TTC549 (cell line): ENCODE data around the gene NT5DC3.
"Not testable (repeated sequence)": the region's sequence is repeated elsewhere in the genome, so short reads cannot be mapped to it uniquely, and the experiment has no call there.

Experiments used
- FAIRE-seq: peaks from 2 replicates; lab custom pipeline; 2012; peaks lifted over from hg19 to GRCh38; lab: Jason Lieb, UNC

Gene NT5DC3

DNA sequence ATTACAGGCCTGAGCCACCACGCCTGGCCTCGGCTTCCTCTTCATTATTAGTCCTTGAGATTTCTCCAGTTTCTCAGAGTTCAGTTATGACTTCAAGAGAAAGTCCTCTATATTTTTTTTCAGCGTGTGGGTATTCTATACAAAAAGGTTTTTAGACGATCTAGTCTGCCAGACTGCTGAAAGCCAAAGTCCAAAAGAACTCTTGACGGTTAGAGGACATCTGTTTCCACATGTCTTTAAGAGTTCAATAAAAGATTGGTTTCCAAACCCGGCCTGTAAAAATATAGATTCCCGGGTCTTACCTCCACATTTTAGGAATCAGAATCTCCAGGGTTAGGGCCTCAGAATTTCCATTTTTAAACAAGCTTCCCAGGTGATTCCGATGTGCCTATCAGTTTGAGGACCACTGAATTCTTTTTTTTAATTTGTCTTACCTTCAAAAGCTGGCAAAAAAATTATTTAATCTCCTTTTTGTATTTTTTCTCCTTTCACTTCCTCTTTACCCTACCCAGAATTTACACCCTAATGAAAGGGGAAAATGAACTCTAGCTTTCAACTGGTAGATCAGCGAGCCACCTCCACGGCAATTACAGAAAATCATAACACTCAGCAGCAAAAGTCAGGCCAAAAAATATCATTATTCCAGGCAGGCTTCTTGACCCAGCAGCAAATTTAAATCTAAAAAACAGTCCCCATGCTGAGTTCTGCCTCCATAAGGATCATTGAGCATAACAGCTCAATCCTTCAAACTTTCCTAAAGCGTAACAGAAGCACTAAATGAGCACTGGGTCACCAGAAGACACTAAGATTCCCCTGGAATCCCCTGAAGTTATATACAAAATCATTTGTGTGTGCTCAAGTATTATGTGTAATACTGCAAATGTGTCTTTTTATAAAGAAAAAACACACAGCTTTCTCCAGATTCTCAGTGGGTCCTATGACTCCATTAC, 8.7 kb downstream of the NT5DC3 start:
- FAIRE-seq: no peak

DNA sequence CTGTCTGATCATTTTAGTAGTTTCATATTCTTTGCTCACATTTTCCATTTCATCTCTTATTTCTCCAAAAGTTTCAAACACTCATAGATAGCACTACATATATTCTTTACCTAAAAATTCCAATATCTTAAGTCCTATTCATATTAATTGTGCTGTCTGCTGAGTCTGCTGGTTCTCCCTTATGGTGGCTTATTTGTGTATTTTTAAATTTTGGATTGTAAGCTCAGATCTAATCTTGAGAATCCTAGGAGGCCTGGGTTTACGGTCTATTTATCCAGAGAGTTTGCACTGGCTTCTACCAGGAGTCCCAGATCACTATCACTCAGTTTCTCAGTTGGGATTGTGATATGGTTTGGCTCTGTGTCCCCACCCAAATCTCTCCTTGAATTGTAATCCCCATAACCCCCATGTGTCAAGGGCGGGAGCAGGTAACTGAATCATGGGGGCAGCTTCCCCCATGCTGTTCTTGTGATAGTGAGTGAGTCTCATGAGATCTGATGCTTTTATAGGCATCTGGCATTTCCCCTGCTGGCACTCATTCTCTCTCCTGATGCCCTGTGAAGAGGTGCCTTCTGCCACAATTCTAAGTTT, 10.2 kb downstream of the NT5DC3 start:
- no peak for FAIRE-seq

DNA sequence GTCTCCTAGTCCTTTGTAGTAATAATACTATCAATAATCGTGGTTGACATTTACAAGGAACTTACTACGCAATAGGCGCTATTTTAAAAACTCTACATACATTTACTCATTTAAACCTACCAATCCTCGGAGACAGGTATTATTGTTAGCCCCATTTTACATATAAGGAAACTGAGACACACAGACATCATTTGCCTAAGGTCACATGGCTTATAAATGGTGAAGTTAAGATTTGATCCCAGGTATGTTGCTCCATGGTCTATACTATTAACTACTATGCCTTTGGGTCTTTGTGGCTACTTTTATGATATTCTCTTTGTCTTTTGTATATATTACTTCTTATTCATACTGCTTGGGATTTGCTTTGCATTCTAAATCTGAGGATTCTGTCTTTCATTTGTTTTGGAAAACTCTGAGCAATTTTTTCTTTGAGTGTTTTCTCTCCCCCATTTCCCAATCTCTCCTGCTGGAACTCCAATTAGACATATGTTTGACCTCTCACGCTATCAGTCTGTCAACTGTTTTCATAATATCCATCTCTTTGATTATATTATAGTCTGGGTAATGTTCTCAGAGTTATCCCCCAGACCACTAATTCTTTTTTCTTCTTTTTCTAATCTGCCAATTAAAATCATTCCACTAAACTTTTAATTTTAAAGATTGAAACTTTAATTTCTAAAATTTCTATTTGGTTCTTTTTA, 10.9 kb downstream of the NT5DC3 start:
- no peak for FAIRE-seq

DNA sequence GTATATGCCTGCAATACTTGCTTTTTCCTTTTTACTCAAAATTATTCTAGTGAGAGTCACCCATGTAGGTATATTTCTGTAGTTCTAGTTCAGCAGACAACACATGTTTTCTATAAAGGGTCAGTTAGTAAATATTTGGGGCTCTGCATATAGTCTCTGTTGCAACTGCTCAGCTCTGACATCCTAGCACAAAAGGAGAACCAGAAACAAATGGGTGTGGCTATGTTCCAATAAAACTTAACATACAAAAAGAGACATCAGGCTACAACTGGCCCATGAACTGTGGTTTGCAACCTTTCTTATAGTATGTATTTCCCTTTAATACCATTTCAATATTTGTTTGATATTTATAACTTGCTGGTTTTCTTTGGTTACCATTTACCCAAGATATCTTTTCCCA, 11.9 kb downstream of the NT5DC3 start:
- FAIRE-seq: no peak

DNA sequence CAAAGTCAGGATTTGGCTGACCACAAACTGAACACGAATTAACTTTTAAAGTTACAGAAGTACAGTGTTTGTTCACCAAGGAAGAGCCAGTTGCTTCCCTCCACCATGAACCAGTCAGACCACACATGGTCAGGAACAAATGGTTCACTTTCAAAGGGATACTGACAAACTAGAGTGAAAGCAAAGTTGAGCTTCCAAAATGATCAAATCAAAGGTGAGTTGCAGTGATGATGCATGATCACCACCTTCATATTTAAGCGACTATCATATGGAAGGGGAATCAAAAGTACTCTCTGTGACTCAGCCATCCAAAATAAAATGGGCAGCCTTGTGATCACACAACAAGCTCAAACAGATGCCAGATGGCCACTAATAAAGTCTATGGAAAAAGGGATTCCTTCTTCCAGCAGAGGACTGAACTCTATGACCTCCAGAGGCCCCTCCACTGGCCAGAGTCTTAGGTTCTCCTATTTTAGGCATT, 13.1 kb downstream of the NT5DC3 start:
- no peak for FAIRE-seq

DNA sequence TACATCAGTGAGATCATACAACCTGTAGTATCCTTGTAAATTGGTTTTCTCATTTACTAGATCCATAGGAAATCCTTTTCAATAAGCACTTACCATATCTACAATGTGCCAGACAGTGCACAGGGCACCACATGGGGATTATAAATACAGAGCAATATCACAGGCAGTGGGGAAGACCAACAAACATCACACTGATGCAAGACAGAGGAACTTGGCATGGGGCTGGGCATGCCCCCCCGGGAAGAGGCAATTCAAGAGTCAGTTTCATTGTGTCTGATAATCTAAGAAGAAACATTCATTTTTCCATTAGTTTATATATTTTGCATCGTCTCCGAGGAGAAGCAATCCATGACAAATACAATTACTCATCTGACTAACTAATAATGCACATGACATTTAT, 16.2 kb downstream of the NT5DC3 start:
- no peak for FAIRE-seq

DNA sequence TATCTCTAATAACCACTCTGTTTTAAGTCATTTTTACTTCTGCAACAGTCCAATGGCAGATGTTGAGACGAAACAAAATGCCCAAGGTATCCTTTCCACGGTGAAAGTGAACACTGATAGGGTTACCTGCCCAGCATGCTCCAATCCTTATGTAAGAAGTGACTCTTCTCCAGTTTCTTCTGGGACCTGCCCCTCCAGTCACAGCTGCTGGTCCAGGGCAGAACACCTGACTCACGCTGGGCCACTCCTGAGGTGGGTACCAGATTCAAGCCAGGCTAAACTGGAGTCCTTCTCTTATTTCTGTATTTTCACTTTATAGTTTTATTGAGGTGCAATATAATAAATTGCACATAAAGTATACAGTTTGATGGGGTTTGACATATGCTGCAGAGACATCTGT, 16.7 kb downstream of the NT5DC3 start:
- FAIRE-seq: no peak

DNA sequence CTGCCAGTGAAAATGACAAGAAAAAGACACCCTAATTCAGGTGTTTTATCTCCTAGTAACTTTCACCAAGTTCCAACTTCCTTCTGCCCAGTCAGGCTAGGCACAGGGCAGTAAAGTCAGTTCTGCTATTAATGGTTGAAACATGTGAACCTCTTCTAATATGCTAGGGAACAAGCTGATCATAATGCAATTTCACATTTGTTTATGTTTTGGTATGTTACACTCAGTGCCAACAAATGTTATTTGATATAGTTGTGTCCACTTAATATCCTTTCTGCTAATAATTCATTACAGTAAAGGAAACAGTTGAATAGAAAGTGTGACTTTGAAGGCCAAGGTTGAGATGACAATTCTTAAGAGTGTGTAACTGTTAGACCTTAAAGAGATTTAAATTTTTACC, 17.2 kb downstream of the NT5DC3 start:
- no peak for FAIRE-seq

DNA sequence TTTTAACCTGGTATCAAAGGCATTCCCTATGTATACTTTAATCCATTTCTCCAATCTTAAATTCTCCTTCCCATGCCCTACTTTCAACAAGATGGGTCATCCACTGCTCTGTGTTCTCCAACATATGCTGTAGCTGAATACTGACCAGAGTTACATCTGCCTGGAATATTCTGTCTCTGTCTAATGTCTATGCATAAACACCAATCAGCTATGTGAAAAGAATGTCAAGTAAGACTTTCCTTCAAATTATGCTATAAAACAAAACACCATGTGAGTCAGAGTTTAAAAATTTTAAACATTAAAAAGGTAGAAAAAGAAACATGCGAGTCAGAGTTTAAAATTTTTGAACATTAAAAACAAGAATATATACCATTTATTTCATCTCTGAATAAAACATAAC, 19.3 kb downstream of the NT5DC3 start:
- no peak for FAIRE-seq

DNA sequence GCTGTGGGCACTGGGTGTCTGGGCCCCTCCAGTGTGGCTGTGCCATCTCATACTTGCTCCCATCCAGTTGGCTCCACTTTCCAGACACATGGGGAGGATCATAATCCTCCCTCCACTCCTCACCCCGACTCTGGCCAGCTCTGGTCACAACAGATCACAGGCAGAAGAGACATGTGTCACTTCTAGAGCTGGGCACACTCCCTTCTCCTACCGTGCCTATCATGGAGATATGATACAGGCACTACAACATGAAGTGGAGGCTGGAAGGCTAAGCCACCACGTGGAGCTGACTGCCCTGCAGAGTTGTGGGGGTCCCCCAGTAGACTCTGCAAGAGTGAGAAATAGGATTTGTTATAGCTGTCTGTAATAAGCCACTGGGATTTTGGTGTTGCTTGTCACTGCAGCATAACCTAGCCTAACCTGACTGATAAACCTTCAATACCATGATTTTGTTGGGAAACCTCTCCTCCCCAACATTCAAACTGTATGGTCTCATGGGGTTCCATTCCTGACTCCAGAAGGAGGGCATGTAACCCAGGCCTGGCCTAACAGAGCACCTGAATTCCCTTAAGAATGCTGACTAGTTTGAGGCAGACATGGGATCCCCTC, 20.0 kb downstream of the NT5DC3 start:
- FAIRE-seq: no peak

DNA sequence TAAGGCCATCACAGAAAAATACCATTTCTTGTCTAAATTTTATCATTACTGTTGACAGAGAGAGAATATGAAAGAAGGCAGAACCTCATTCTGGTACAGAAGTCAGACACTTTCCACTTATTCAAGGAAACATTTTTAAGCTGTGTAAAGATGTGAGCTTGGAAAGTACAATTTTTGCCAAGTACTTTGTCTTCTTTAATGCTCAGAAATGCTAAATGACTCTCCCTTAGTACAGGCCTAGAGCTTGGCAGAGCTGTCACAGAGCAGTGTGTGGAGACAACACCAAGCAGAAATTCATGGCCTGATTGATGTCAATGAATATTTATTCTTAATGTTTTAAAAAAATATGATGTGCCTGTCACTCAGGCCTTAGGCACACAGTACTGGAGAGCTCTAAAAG, 20.7 kb downstream of the NT5DC3 start:
- FAIRE-seq: no peak

DNA sequence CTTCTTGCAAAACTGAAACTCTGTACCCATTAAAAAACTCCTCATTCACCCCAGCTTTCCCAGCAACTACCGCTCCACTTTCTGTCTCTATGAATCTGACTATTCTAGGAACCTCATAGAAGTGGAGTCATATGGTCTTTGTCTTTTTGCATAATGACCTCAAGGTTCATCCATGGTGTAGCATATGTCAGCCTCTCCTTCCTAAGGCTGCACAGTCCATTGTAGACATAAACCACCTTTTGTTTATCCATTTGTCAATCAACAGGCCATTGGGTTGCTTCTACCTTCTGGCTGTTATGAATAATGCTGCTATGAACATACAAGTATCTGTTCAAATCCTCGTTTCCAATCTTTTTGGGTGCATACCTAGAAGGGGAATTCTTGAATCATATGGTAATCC, 21.1 kb downstream of the NT5DC3 start:
- FAIRE-seq: no peak

DNA sequence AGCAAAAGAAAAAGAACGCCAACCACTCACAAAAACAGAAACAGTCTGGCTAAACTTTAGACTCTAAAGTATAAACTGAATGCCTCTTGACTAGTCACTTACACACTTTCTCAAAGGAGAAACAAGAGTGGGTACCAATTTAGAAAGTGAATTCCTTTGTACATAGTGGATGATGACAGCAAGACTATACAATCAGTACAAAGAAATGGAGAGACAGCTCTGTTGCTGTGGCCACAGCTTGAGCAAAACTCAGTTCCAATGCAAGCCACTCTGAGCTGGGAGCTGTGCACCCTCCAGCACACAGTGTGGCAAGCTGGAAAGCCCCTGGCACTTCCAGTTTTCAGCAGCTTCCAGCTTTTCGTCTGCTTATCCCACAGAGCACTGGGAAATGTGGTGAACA, 21.7 kb downstream of the NT5DC3 start:
- no peak for FAIRE-seq

DNA sequence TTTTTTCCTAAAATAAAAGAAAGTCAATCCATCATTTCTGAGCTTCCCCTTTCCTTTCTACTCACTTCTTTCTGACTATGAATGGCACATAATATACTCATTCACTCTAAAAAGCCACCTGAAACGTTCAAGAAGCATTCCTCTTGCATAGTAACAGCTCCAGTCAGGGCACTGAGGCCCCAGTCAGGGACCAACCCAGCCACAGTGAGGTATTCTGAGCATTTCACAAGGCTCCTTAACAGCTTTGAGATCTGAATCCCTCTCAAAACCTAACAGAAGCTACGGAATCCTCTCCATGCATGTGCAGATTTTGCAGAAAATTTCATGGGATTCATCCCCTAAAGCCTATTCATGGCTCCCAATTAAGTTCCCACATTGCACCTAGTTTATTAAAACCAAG, 23.2 kb downstream of the NT5DC3 start:
- FAIRE-seq: no peak

DNA sequence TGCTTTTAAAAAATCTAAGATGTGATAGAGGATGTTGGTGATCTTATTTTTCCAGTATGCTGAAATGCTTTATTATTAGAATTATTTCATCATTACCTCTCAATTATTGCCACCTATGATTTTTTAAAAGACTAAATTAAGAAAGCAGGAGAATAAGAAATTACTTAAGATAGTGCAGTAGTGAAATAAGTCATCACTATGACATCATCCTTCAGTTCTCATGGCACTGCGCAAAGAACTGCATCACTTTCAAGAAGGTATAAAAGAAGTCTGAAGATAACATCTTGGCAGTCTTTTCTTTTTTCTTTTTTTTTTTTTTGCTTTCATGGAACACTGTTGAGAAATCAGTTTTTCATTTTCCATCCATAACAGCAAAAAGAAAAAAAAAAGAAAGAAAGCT, 24.4 kb downstream of the NT5DC3 start:
- FAIRE-seq: no peak

DNA sequence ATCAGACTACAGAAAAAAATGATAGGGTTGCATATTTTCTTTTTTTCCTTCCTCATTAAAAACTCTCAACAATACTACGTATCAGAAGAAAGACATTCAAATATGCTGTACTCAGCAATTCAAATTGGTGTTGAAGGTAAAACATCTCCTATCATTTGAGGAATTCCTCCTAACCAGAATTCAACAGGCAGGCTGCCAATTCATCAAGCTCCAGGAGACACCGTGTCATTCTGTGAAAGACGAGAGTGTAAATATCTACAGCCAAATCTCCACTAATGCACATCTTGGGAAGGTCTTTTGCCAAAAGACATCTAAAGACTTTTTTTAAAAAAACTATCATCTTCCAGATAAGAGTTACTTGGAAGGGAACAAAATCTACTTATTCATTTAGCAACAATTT, 26.6 kb downstream of the NT5DC3 start:
- FAIRE-seq: no peak

DNA sequence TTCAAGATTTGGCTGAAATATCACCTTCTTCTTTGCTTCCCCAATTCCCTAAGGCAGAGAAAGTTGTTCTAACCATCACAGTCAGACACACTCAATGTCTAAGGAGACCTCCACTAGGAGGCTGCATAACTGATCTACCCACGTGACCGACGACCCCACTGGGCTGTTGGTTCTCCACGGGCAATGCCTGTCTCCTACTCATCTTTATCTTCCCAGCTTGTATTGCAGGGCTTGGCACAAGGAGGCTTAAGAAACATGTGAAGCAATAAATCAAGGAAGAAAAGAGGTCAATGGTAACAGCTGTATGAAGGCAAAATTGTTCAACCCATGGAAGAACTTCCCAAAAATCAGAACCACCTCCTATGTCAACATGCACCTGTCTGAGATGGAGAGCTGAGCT, 27.1 kb downstream of the NT5DC3 start:
- no peak for FAIRE-seq

DNA sequence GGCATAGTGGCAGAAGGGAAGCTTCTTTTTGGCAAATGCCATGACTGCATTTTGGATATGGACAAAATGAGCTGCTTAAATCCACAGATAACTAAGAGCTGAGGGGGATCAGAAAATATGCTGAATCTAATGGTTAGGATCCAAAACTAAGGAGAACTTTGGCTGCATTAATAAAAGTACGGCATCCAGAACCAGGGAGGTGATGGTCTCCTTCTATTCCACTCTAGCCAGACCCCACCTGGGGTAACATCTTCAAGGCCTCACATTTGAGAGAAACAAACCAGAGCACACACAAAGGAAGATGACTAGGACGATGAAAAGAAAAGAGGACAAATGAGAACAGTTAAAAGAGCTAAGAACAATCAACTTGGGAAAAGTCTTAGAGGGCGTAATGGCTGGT, 27.6 kb downstream of the NT5DC3 start:
- no peak for FAIRE-seq

DNA sequence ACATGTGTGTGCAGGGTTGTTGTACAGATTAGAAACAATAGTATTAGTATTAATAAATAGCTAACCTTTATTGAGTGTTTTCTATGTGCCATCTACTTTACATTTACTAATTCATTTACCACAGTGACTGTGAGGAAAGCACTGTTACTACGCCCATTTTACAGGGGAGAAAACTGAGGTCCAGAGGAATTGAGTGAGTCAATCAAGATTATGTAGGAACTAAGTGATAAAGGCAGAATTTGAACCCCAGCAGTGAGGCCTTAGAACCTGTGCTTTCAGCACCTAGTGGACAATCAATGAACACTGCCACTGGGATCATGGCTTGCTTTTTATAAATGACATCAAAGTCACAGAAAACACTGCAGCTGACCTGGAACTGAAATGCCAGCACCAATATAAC, 28.2 kb downstream of the NT5DC3 start:
- FAIRE-seq: no peak

DNA sequence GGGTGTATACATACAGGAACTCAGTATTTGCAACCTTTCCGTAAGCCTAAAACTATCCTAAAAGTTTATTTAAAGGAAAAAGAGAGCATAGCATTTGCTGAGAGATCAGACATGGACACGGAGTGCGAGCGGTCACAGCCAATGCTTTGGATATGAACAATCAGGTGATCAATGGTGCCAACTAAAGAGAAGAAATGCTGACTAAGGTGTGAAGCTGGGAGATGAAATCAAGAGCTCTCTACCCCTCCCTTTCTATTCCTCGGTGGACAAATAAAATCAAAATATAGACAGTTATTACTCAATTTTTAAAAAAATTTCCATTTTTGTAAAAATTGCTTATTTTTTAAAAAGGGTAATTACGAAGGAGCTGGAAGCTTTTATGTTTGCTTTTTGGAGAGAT, 29.2 kb downstream of the NT5DC3 start:
- FAIRE-seq: no peak

DNA sequence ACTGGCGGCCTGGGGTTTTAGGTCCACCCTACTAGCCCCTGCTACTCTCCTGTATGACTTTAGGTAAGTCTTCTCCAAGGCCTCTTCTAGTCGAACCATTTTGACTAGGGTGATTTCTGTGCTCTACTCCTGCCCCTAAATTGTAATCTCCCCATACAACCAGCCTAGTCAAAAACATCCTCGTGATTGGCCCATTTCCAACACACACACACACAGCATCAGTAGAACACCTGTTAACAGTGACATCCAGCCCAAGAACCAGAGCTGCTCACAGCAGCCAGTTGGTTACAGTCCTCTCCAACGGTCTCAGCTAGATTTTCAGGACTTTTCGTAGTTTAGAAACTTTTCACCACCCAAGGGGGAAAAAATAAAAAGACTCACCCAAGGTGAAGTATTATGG, 30.9 kb downstream of the NT5DC3 start:
- FAIRE-seq: no peak

DNA sequence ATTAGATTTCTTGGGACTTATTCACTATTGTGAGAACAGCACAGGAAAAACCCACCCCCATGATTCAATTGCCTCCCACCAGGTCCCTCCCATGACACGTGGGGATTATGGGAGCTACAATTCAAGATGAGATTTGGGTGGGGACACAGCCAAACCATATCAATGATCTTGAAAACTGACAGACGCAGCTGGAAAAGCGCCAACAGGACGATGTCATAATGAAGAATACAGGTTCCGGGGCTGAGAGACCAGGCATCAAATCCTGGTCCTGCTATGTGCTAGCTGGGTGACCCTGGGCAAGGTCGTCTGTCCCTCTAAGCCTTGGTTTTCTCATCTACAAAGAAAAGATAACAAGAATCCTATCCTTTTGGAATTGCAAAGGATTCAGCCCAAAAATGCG, 31.4 kb downstream of the NT5DC3 start:
- FAIRE-seq: not testable (repeated sequence)

DNA sequence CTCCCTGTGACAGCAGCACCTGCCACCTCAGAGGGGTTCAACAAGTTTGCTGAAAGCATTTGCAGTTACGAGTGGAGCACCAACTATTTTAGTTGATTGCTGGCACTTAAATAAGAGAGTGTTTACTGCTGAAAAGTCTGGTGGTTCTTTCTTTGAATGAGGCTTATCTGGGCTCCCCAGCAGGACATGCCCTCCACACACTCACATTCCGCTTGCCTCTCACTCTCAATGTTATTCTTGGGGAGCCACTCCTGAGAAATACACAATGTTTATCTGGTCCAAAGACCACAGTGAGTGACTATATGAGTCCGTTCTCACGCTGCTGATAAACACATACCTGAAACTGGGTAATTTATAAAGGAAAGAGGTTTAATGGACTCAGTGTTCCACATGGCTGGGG, 31.9 kb downstream of the NT5DC3 start:
- FAIRE-seq: no peak
